ENCODE data around the gene NHSL2.

- TF ChIP-seq ZNF256 (CRISPR knock-in tag; conservative IDR thresholded peaks at IDR 0.05) = no peak
- TF ChIP-seq PCBP2 (optimal IDR thresholded peaks at IDR 0.05; ENCODE audit: low read depth, low read length, poor library complexity, severe bottlenecking) = no peak
- TF ChIP-seq ZNF629 (CRISPR knock-in tag; conservative IDR thresholded peaks at IDR 0.05) = no peak
- TF ChIP-seq TBP (CRISPR knock-in tag; IDR thresholded peaks at IDR 0.05) = no peak
These were observed 152.3 kb downstream of the NHSL2 start for GRCh38 chrX:72062916-72063315.

Data from HepG2 (cell line).